Spleen (tissue), 11 donors: ENCODE data around the gene SLC47A1. TPM values are rescaled to one million over a fixed set of nuclear protein-coding genes. Genes with fewer than 3 reads are reported as not detected.
"Not testable (repeated sequence)": the region's sequence is repeated elsewhere in the genome, so short reads cannot be mapped to it uniquely, and the experiment has no call there.

Source experiments
- DNase-seq: peaks from one replicate; pipeline ENCODE4 v3.0.0-alpha.2; 2020
- H3K27ac ChIP-seq, 8 donors: fragments of 200-600 bp; sonication (generic) in 7 of 8; 1 replicate in 4 of 8; 2 replicates in 4 of 8; pipeline versions ENCODE4 v1.5.0 to v1.8.0; 2016 to 2021; ENCODE audit warnings: inconsistent platforms in 4 of 8, mild to moderate bottlenecking in 4 of 8, moderate library complexity in 1 of 8
- H3K27me3 ChIP-seq, 7 donors: fragments of 200-600 bp; sonication (generic) in 6 of 7; replicated peaks in 1 of 7; 1 replicate in 4 of 7; 2 replicates in 3 of 7; pipeline versions ENCODE4 v1.5.0 to v1.8.0; 2016 to 2021; ENCODE audit warnings: inconsistent platforms in 3 of 7, mild to moderate bottlenecking in 1 of 7
- H3K36me3 ChIP-seq, 6 donors: fragments of 200-600 bp; sonication (generic) in 5 of 6; 1 replicate in 4 of 6; 2 replicates in 2 of 6; pipeline versions ENCODE4 v1.5.0 to v1.8.0; 2016 to 2021; ENCODE audit warnings: inconsistent platforms in 2 of 6
- H3K4me1 ChIP-seq, 6 donors: fragments of 200-600 bp; sonication (generic) in 5 of 6; 1 replicate in 3 of 6; 2 replicates in 3 of 6; pipeline versions ENCODE4 v1.5.0 to v1.8.0; 2016 to 2021; ENCODE audit warnings: inconsistent platforms in 3 of 6
- H3K4me3 ChIP-seq, 8 donors: fragments of 200-600 bp; sonication (generic) in 7 of 8; 1 replicate in 4 of 8; 2 replicates in 4 of 8; pipeline versions ENCODE4 v1.5.0 to v1.8.0; 2016 to 2021; ENCODE audit warnings: inconsistent platforms in 4 of 8, mild to moderate bottlenecking in 4 of 8, moderate library complexity in 2 of 8
- H3K9me3 ChIP-seq, 8 donors: fragments of 200-600 bp; sonication (generic) in 7 of 8; 1 replicate in 4 of 8; 2 replicates in 4 of 8; pipeline versions ENCODE4 v1.5.0 to v1.8.0; 2016 to 2021; ENCODE audit warnings: inconsistent platforms in 4 of 8
- CTCF ChIP-seq, 11 experiments: fragments of 200-600 bp in 7 of 11; fragments of 450-650 bp in 4 of 11; sonication (generic) in 4 of 11; IDR thresholded peaks in 8 of 11; conservative IDR thresholded peaks in 3 of 11; 1 replicate in 7 of 11; 2 replicates in 4 of 11; pipeline versions ENCODE4 v1.4.0 to v1.8.0; 2016 to 2021; ENCODE audit warnings: antibody characterized with exemption in 11 of 11, inconsistent platforms in 4 of 11, mild to moderate bottlenecking in 1 of 11
- POLR2A ChIP-seq, 3 donors: fragments of 450-650 bp; IDR thresholded peaks; one replicate each; pipeline ENCODE4 v1.5.1; 2017; ENCODE audit warnings: antibody characterized with exemption in 3 of 3, mild to moderate bottlenecking in 1 of 3
- POLR2AphosphoS5 ChIP-seq, 3 donors: sonication (generic); formaldehyde crosslinking; IDR thresholded peaks; one replicate each; pipeline ENCODE4 v1.5.1; 2017; ENCODE audit warnings: antibody characterized with exemption in 3 of 3
- WGBS, 5 donors: extraction: QIAGEN DNeasy Blood & Tissue Kit in 3 of 5; methylation state at CpG; one replicate each; pipeline versions ENCODE4 v1.1.5 to v1.1.7; 2013 to 2018; 5-methylcytosine and 5-hydroxymethylcytosine counted together
- intact Hi-C: fragments of 100-400 bp; cut with DNase I; formaldehyde crosslinking; loops from one replicate; pipeline ENCODE4 v1.15.0; 2023; ENCODE audit warnings: low total_unique reads
- polyA plus RNA-seq, 3 donors: library from polyadenylated mRNA; stranded (reverse); fragments of 200-250 nt; gene quantifications; one replicate each; pipeline ENCODE4 v1.2.1, GENCODE V29; 2013
- total RNA-seq, 7 donors: library from RNA; depleted of rRNA in 3 of 7; stranded (reverse); fragments of >200 nt in 3 of 7; fragmentation: NEBNext Ultra II Directional in 4 of 7; extraction: Animal tissue kit (Norgen Biotek cat#: 25700) in 4 of 7; gene quantifications; one replicate each; pipeline versions ENCODE4 v1.1.0 to v1.2.1, GENCODE V29; 2016 to 2021
- donor health status: healthy with polysubstance abuse.
- donor health status: DM: no; HTN: no; CAD: no; lungs with moderate emphysema.
- donor health status: DM: no; HTN: no; CAD: no.
- donor health status: Bipolar disorder and iron deficiency.
- donor health status: healthy.
- donor health status: DM: no; HTN: no; CAD: no.
- donor health status: DM: yes; HTN: yes; CAD: no.

SLC47A1 gene
- total and polyA plus RNA-seq, 10 donors: 1.2 to 23.0 (median 5.6) TPM

- Histone ChIP-seq H3K27ac (peak overlapping the region; percentile 46 to 90 (median 85)), H3K4me3 (peak overlapping the region; percentile 57 to 85 (median 78)), H3K4me1 (peaks cover 0 to 27% (median 11%) of the 10 kb centered on the region in 6 donors), H3K36me3 (no peaks in the 10 kb centered on the region), H3K27me3 (peaks cover 0 to 10% (median 0%) of the 10 kb centered on the region in 7 donors), H3K9me3 (no peaks in the 10 kb centered on the region)
- intact Hi-C loops: no loop called here
- TF ChIP-seq POLR2AphosphoS5 (IDR thresholded peaks at IDR 0.05) (peak; percentile 68 to 72 (median 72)), CTCF (IDR thresholded peaks at IDR 0.05 in 8 of 11, conservative IDR thresholded peaks at IDR 0.05 in 3 of 11) (no peak)
- WGBS, 5 donors: 0 to 1% (median 1%) methylated on average over 50 to 60 of the region's 60 CpGs
- peak; percentile 94 for DNase-seq
Observed at GRCh38 chr17:19507775-19508576, 25.7 kb upstream of the SLC47A1 start.

GRCh38 chr17:19508577-19508867, 25.1 kb upstream of the SLC47A1 start:
- intact Hi-C loops: no loop called here
- no peak for TF ChIP-seq CTCF (IDR thresholded peaks at IDR 0.05 in 8 of 11, conservative IDR thresholded peaks at IDR 0.05 in 3 of 11)
- TF ChIP-seq POLR2A (IDR thresholded peaks at IDR 0.05): no peak
- no peaks in the 10 kb centered on the region for H3K9me3 ChIP-seq
- peaks cover 0 to 28% (median 11%) of the 10 kb centered on the region in 6 donors for H3K4me1 ChIP-seq
- WGBS, 5 donors: 34 to 41% (median 36%) methylated on average over 6 of the region's 6 CpGs
- peak overlapping the region; percentile 46 to 90 (median 85) for H3K27ac ChIP-seq
- DNase-seq: no peak
- no peaks in the 10 kb centered on the region for H3K36me3 ChIP-seq
- peak overlapping the region; percentile 57 to 85 (median 78) for H3K4me3 ChIP-seq
- H3K27me3 ChIP-seq: peaks cover 0 to 10% (median 0%) of the 10 kb centered on the region in 7 donors

- Histone ChIP-seq H3K4me1 (peaks cover 0 to 37% (median 18%) of the 10 kb centered on the region in 6 donors), H3K27me3 (peaks cover 0 to 10% (median 0%) of the 10 kb centered on the region in 7 donors)
- WGBS, 5 donors: 67 to 96% (median 87%) methylated on average over 5 of the region's 5 CpGs
- H3K36me3 ChIP-seq, H3K9me3 ChIP-seq, H3K27ac ChIP-seq, H3K4me3 ChIP-seq, intact Hi-C loops, DNase-seq: not testable (repeated sequence)
Observed at GRCh38 chr17:19509281-19509852, 24.3 kb upstream of the SLC47A1 start.

- no peak for TF ChIP-seq POLR2A (IDR thresholded peaks at IDR 0.05)
- TF ChIP-seq CTCF (IDR thresholded peaks at IDR 0.05 in 8 of 11, conservative IDR thresholded peaks at IDR 0.05 in 3 of 11): no peak
- no peak for TF ChIP-seq POLR2AphosphoS5 (IDR thresholded peaks at IDR 0.05)
- Histone ChIP-seq H3K4me3 (no peak overlapping the region), H3K9me3 (no peaks in the 10 kb centered on the region), H3K4me1 (peaks cover 0 to 37% (median 18%) of the 10 kb centered on the region in 6 donors), H3K27ac (no peak overlapping the region), H3K27me3 (peaks cover 0 to 10% (median 0%) of the 10 kb centered on the region in 7 donors), H3K36me3 (no peaks in the 10 kb centered on the region)
- 74 to 85% (median 83%) methylated on average over 9 of the region's 9 CpGs for WGBS, 5 donors
- no peak for DNase-seq
- intact Hi-C loops: loop anchor here (10.0 kb wide), 1 partner anchor 134 kb away; the partner anchor contains the start of gene ALDH3A2
Observed at GRCh38 chr17:19510903-19511302, 22.8 kb upstream of the SLC47A1 start.
